GM12878 (cell line): ENCODE results near the gene RADIL.

Source experiments
- EZH2 ChIP-seq: IDR thresholded peaks from 2 replicates; pipeline ENCODE4 v1.6.1; 2012; ENCODE audit warnings: low read depth, mild to moderate bottlenecking, control low read depth, inconsistent platforms, low read length, borderline replicate concordance; ENCODE audit not compliant: control insufficient read depth
- POLR2A ChIP-seq: IDR thresholded peaks from 2 replicates; pipeline ENCODE4 v1.6.1; 2011; ENCODE audit warnings: low read depth, mild to moderate bottlenecking, low read length
- SREBF2 ChIP-seq: IDR thresholded peaks from 2 replicates; pipeline ENCODE4 v1.6.1; 2012; ENCODE audit warnings: mild to moderate bottlenecking, low read length

DNA sequence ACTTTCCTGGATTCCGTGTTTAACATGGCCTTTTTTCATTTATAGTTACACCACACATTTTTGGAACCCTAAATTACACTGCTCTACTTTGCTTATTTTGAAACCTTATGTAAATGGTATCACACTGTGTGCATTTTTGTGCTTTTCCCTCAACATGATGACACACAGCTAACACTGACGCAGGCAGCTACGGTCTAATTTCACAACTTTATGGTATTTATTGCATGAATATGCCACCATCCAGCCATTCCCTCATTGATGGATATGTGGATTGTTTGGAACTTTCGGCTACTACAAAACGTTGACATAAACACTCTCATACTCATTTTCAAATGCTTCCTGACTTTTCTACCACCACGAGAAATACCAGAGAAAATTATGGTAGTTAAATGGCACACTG, 28.6 kb downstream of the RADIL start:
- TF ChIP-seq POLR2A (no peak), SREBF2 (no peak), EZH2 (no peak)
